Activated T-helper 17 cell treated with anti-CD3 and anti-CD28 coated beads, Interleukin-2, amount 50 U/mL, for 72 hours (primary cell): ENCODE data around the gene SLC7A8. TPM values are rescaled to one million over a fixed set of nuclear protein-coding genes. Genes with fewer than 3 reads are reported as not detected.

Source experiments
- ATAC-seq: fragments of 150-1000 bp; cut with Tn5 transposase; replicated peaks from 2 replicates; pipeline ENCODE4 v1.10.0; 2021; ENCODE audit warnings: mild to moderate bottlenecking, moderate library complexity
- H3K27ac Mint-ChIP-seq: one replicate; pipeline ENCODE4 v1.8.0; 2022; ENCODE audit warnings: mixed read lengths
- H3K27me3 Mint-ChIP-seq: one replicate; pipeline ENCODE4 v1.8.0; 2022; ENCODE audit warnings: mixed read lengths
- H3K36me3 Mint-ChIP-seq: one replicate; pipeline ENCODE4 v1.8.0; 2022; ENCODE audit warnings: low read depth, mild to moderate bottlenecking, mixed read lengths
- H3K4me1 Mint-ChIP-seq: one replicate; pipeline ENCODE4 v1.8.0; 2022; ENCODE audit warnings: mixed read lengths
- H3K4me3 Mint-ChIP-seq: one replicate; pipeline ENCODE4 v1.8.0; 2022; ENCODE audit warnings: mild to moderate bottlenecking, mixed read lengths
- H3K9me3 Mint-ChIP-seq: one replicate; pipeline ENCODE4 v1.8.0; 2022; ENCODE audit warnings: mixed read lengths
- total RNA-seq, 2 donors: library from RNA; stranded (reverse); gene quantifications; one replicate each; pipeline ENCODE4 v1.2.3, GENCODE V29; 2022

Gene SLC7A8
- total RNA-seq, 2 donors from 2014 or later = 0.61 to 0.69 TPM

- peak overlapping the region; percentile 54 for H3K27ac Mint-ChIP-seq
- no peaks in the 10 kb centered on the region for H3K9me3 Mint-ChIP-seq
- peaks cover 10% of the 10 kb centered on the region for H3K4me1 Mint-ChIP-seq
- no peak overlapping the region for H3K4me3 Mint-ChIP-seq
- ATAC-seq = no peak
- H3K27me3 Mint-ChIP-seq = no peaks in the 10 kb centered on the region
- peaks cover 32% of the 10 kb centered on the region for H3K36me3 Mint-ChIP-seq
These were observed 84.1 kb downstream of the SLC7A8 start for GRCh38 chr14:23099212-23099861.

GRCh38 chr14:23097786-23098185 is 85.7 kb downstream of the SLC7A8 start:
- Mint-ChIP-seq H3K4me1 (peaks cover 14% of the 10 kb centered on the region), H3K27me3 (no peaks in the 10 kb centered on the region), H3K36me3 (peaks cover 41% of the 10 kb centered on the region), H3K27ac (no peak overlapping the region), H3K4me3 (no peak overlapping the region), H3K9me3 (no peaks in the 10 kb centered on the region)
- ATAC-seq = no peak

- peaks cover 64% of the 10 kb centered on the region for H3K36me3 Mint-ChIP-seq
- H3K9me3 Mint-ChIP-seq = no peaks in the 10 kb centered on the region
- no peak within 1 kb of the TSS for H3K4me3 Mint-ChIP-seq
- peaks cover 24% of the 10 kb centered on the region for H3K4me1 Mint-ChIP-seq
- no peaks in the 10 kb centered on the region for H3K27me3 Mint-ChIP-seq
- ATAC-seq = peak; percentile 90
- no peak within 1 kb of the TSS for H3K27ac Mint-ChIP-seq
These were observed 88.0 kb downstream of the SLC7A8 start, which contains the start of gene C14orf119 for GRCh38 chr14:23095196-23096108. TSS of gene C14orf119 (plus strand) at chr14:23095505. CDS start at chr14:23097659, 2,154 bp downstream.

- peak; percentile 47 for ATAC-seq
- Mint-ChIP-seq H3K4me1 (peaks cover 24% of the 10 kb centered on the region), H3K4me3 (no peak within 1 kb of the TSS), H3K27me3 (no peaks in the 10 kb centered on the region), H3K36me3 (peaks cover 72% of the 10 kb centered on the region), H3K9me3 (no peaks in the 10 kb centered on the region), H3K27ac (no peak within 1 kb of the TSS)
These were observed 88.7 kb downstream of the SLC7A8 start, which contains the start of gene ACIN1 for GRCh38 chr14:23094666-23095195. TSS of gene ACIN1 (minus strand) at chr14:23095136. CDS start at chr14:23095112, 24 bp downstream.

- peaks cover 24% of the 10 kb centered on the region for H3K4me1 Mint-ChIP-seq
These were observed 89.3 kb downstream of the SLC7A8 start for GRCh38 chr14:23093991-23094665.

GRCh38 chr14:23093526-23093925 is 89.9 kb downstream of the SLC7A8 start:
- H3K9me3 Mint-ChIP-seq = no peaks in the 10 kb centered on the region
- peaks cover 74% of the 10 kb centered on the region for H3K36me3 Mint-ChIP-seq
- no peaks in the 10 kb centered on the region for H3K27me3 Mint-ChIP-seq
- ATAC-seq = no peak
- H3K4me1 Mint-ChIP-seq = peaks cover 24% of the 10 kb centered on the region
- H3K27ac Mint-ChIP-seq = no peak overlapping the region
- no peak overlapping the region for H3K4me3 Mint-ChIP-seq

More at GRCh38 chr14:23093991-23094665, 89.3 kb downstream of the SLC7A8 start:
- Mint-ChIP-seq H3K4me3 (no peak overlapping the region), H3K36me3 (peaks cover 74% of the 10 kb centered on the region), H3K9me3 (no peaks in the 10 kb centered on the region), H3K27me3 (no peaks in the 10 kb centered on the region), H3K27ac (no peak overlapping the region)
- no peak for ATAC-seq

- H3K27me3 Mint-ChIP-seq = no peaks in the 10 kb centered on the region
- H3K4me3 Mint-ChIP-seq = no peak overlapping the region
- H3K27ac Mint-ChIP-seq = no peak overlapping the region
- no peaks in the 10 kb centered on the region for H3K9me3 Mint-ChIP-seq
- ATAC-seq = no peak
- peaks cover 74% of the 10 kb centered on the region for H3K36me3 Mint-ChIP-seq
- H3K4me1 Mint-ChIP-seq = peaks cover 24% of the 10 kb centered on the region
These were observed 90.4 kb downstream of the SLC7A8 start for GRCh38 chr14:23093104-23093503.

GRCh38 chr14:23091294-23092225 is 91.9 kb downstream of the SLC7A8 start:
- Mint-ChIP-seq H3K4me1 (peaks cover 22% of the 10 kb centered on the region), H3K27ac (peak overlapping the region; percentile 82)
- no peak for ATAC-seq

GRCh38 chr14:23090254-23090636 is 93.2 kb downstream of the SLC7A8 start:
- Mint-ChIP-seq H3K36me3 (peaks cover 84% of the 10 kb centered on the region), H3K9me3 (no peaks in the 10 kb centered on the region), H3K4me3 (no peak overlapping the region), H3K27ac (peak overlapping the region; percentile 12), H3K4me1 (peaks cover 31% of the 10 kb centered on the region), H3K27me3 (no peaks in the 10 kb centered on the region)
- no peak for ATAC-seq

More at GRCh38 chr14:23091294-23092225, 91.9 kb downstream of the SLC7A8 start:
- H3K4me3 Mint-ChIP-seq = no peak overlapping the region
- peaks cover 74% of the 10 kb centered on the region for H3K36me3 Mint-ChIP-seq
- H3K9me3 Mint-ChIP-seq = no peaks in the 10 kb centered on the region
- no peaks in the 10 kb centered on the region for H3K27me3 Mint-ChIP-seq

GRCh38 chr14:23089498-23090253 is 93.8 kb downstream of the SLC7A8 start:
- Mint-ChIP-seq H3K4me3 (no peak overlapping the region), H3K4me1 (peaks cover 32% of the 10 kb centered on the region), H3K27me3 (no peaks in the 10 kb centered on the region), H3K9me3 (no peaks in the 10 kb centered on the region), H3K36me3 (peaks cover 90% of the 10 kb centered on the region), H3K27ac (no peak overlapping the region)
- ATAC-seq = no peak

GRCh38 chr14:23086565-23086964 is 96.9 kb downstream of the SLC7A8 start:
- ATAC-seq = no peak
- Mint-ChIP-seq H3K27ac (peak overlapping the region; percentile 87), H3K36me3 (peaks cover 97% of the 10 kb centered on the region)

GRCh38 chr14:23085458-23085857 is 98.0 kb downstream of the SLC7A8 start:
- Mint-ChIP-seq H3K27me3 (no peaks in the 10 kb centered on the region), H3K9me3 (no peaks in the 10 kb centered on the region), H3K4me1 (peaks cover 18% of the 10 kb centered on the region), H3K27ac (peak overlapping the region; percentile 87), H3K36me3 (peaks cover 97% of the 10 kb centered on the region), H3K4me3 (peak overlapping the region; percentile 62)
- peak; percentile 95 for ATAC-seq

More at GRCh38 chr14:23086565-23086964, 96.9 kb downstream of the SLC7A8 start:
- no peak overlapping the region for H3K4me3 Mint-ChIP-seq
- H3K9me3 Mint-ChIP-seq = no peaks in the 10 kb centered on the region
- no peaks in the 10 kb centered on the region for H3K27me3 Mint-ChIP-seq
- H3K4me1 Mint-ChIP-seq = peaks cover 18% of the 10 kb centered on the region

GRCh38 chr14:23080474-23080873 is 103.0 kb downstream of the SLC7A8 start:
- no peak for ATAC-seq
- H3K36me3 Mint-ChIP-seq = peaks cover 97% of the 10 kb centered on the region
- peak overlapping the region; percentile 2 for H3K27ac Mint-ChIP-seq
- no peak overlapping the region for H3K4me3 Mint-ChIP-seq
- H3K4me1 Mint-ChIP-seq = peaks cover 2% of the 10 kb centered on the region
- H3K9me3 Mint-ChIP-seq = no peaks in the 10 kb centered on the region
- no peaks in the 10 kb centered on the region for H3K27me3 Mint-ChIP-seq
